ENCODE results near the gene ZFHX3.

The ZFHX3 gene

GRCh38 chr16:72913551-72913950 is 134.4 kb downstream of the ZFHX3 start:
- FAIRE-seq (no peak), DNase-seq (ENCODE audit: insufficient read length, low spot score) (no peak)

GRCh38 chr16:72911971-72912370 is 136.0 kb downstream of the ZFHX3 start:
- no peak for DNase-seq (ENCODE audit: insufficient read length, low spot score)
- FAIRE-seq = no peak

- FAIRE-seq = no peak
Observed at GRCh38 chr16:72910875-72911274, 137.1 kb downstream of the ZFHX3 start.

GRCh38 chr16:72910381-72910780 is 137.5 kb downstream of the ZFHX3 start:
- DNase-seq (ENCODE audit: insufficient read length, low spot score) = no peak
- FAIRE-seq = no peak

More at GRCh38 chr16:72910875-72911274, 137.1 kb downstream of the ZFHX3 start:
- no peak for DNase-seq (ENCODE audit: insufficient read length, low spot score)

- DNase-seq (ENCODE audit: insufficient read length, low spot score) = no peak
- FAIRE-seq = no peak
Observed at GRCh38 chr16:72909196-72909595, 138.7 kb downstream of the ZFHX3 start.

- FAIRE-seq = no peak
- no peak for DNase-seq (ENCODE audit: insufficient read length, low spot score)
Observed at GRCh38 chr16:72908362-72909167, 139.4 kb downstream of the ZFHX3 start.

GRCh38 chr16:72905581-72905980 is 142.3 kb downstream of the ZFHX3 start:
- FAIRE-seq (no peak), DNase-seq (ENCODE audit: insufficient read length, low spot score) (no peak)

- DNase-seq (ENCODE audit: insufficient read length, low spot score) = no peak
- FAIRE-seq = no peak
Observed at GRCh38 chr16:72903176-72903575, 144.8 kb downstream of the ZFHX3 start.

GRCh38 chr16:72902206-72902605 is 145.7 kb downstream of the ZFHX3 start:
- no peak for FAIRE-seq
- DNase-seq (ENCODE audit: insufficient read length, low spot score) = no peak

- no peak for FAIRE-seq
- no peak for DNase-seq (ENCODE audit: insufficient read length, low spot score)
Observed at GRCh38 chr16:72901000-72901627, 146.8 kb downstream of the ZFHX3 start.

- FAIRE-seq (no peak), DNase-seq (ENCODE audit: insufficient read length, low spot score) (no peak)
Observed at GRCh38 chr16:72898216-72898825, 149.6 kb downstream of the ZFHX3 start.

- DNase-seq (ENCODE audit: insufficient read length, low spot score) = no peak
Observed at GRCh38 chr16:72897707-72898106, 150.2 kb downstream of the ZFHX3 start.

GRCh38 chr16:72896485-72897118 is 151.3 kb downstream of the ZFHX3 start:
- no peak for FAIRE-seq

More at GRCh38 chr16:72897707-72898106, 150.2 kb downstream of the ZFHX3 start:
- no peak for FAIRE-seq

GRCh38 chr16:72895951-72896350 is 152.0 kb downstream of the ZFHX3 start:
- no peak for FAIRE-seq
- no peak for DNase-seq (ENCODE audit: insufficient read length, low spot score)

More at GRCh38 chr16:72896485-72897118, 151.3 kb downstream of the ZFHX3 start:
- no peak for DNase-seq (ENCODE audit: insufficient read length, low spot score)

- no peak for FAIRE-seq
- no peak for DNase-seq (ENCODE audit: insufficient read length, low spot score)
Observed at GRCh38 chr16:72894293-72895151, 153.4 kb downstream of the ZFHX3 start.

- FAIRE-seq = no peak
- no peak for DNase-seq (ENCODE audit: insufficient read length, low spot score)
Observed at GRCh38 chr16:72891291-72892227, 156.4 kb downstream of the ZFHX3 start.

GRCh38 chr16:72890587-72890986 is 157.3 kb downstream of the ZFHX3 start:
- no peak for DNase-seq (ENCODE audit: insufficient read length, low spot score)
- no peak for FAIRE-seq

- DNase-seq (ENCODE audit: insufficient read length, low spot score) (no peak), FAIRE-seq (no peak)
Observed at GRCh38 chr16:72889616-72890582, 158.0 kb downstream of the ZFHX3 start.
